ENCODE results near the gene HPCA. TPM values are rescaled to one million over a fixed set of nuclear protein-coding genes. Genes with fewer than 3 reads are reported as not detected.

HPCA gene
- total and polyA plus RNA-seq, 2 of the 4 experiments (the other 2 are of a cell fraction), result 0.22 TPM; not detected in 1

GRCh38 chr1:32917521-32917920 lies 31.2 kb downstream of the HPCA start:
- H3K56ac ChIP-seq (ENCODE audit: extremely low read depth, insufficient read depth, low read length), result no peak overlapping the region
- H3K9me1 ChIP-seq (ENCODE audit: insufficient read depth, low read length), result peaks cover 4% of the 10 kb centered on the region
- H2BK5ac ChIP-seq (ENCODE audit: low read depth, low read length, poor library complexity, severe bottlenecking), result no peak overlapping the region
- in situ Hi-C loops (cut with MboI; ENCODE audit: low sequenced_read_pairs) (no loop called here), dilution Hi-C loops (cut with HindIII; ENCODE audit: low sequenced_read_pairs, unreplicated experiment) (no loop called here), intact Hi-C loops (cut with micrococcal nuclease) (no loop called here)
- no peak overlapping the region for H4K91ac ChIP-seq (ENCODE audit: insufficient read depth, low read depth, low read length)
- no peak overlapping the region for H2BK20ac ChIP-seq (ENCODE audit: low read depth, low read length)
- H3K27ac ChIP-seq (ENCODE audit: insufficient read depth, low read length), result no peak overlapping the region
- no peak for TF ChIP-seq RCOR1 (IDR thresholded peaks at IDR 0.05; ENCODE audit: insufficient replicate concordance, low read length)
- TF ChIP-seq MXI1 (IDR thresholded peaks at IDR 0.05; ENCODE audit: borderline replicate concordance, low read depth, low read length), result no peak
- TF ChIP-seq RAD21 (IDR thresholded peaks at IDR 0.05; ENCODE audit: low read length), result no peak
- no peak for TF ChIP-seq ELK1 (IDR thresholded peaks at IDR 0.05; ENCODE audit: borderline replicate concordance, low read depth, low read length)
- no peak for TF ChIP-seq BHLHE40 (IDR thresholded peaks at IDR 0.05; ENCODE audit: low read depth, low read length)
- ChIA-PET CTCF (interaction anchor here (0.9 to 1.2 kb wide), 2 partner anchors 31 to 72 kb away, joined by 3 read pairs; partner anchors contain the start of gene HPCA), POLR2A (ENCODE audit: unreplicated experiment) (no interaction called here)
- H3K4me1 ChIP-seq (ENCODE audit: control insufficient read depth, insufficient read depth, low read length), result 0 out of 2 replicates have a peak, but pooled peaks cover 1% of the 10 kb centered on the region
- no peak for DNase-seq
- H3K79me1 ChIP-seq (ENCODE audit: low read depth in 1 of 2, low read length in 2 of 2), result no peaks in the 10 kb centered on the region
- no peak overlapping the region for H3K14ac ChIP-seq (replicated peaks; ENCODE audit: low read depth, low read length)
- H2BK120ac ChIP-seq (ENCODE audit: low read depth, low read length), result no peak overlapping the region
- BruUV-seq (replicated peaks), result no TSS peak
- H3K4me2 ChIP-seq (ENCODE audit: low read depth, low read length), result no peak overlapping the region
- no peak overlapping the region for H2AFZ ChIP-seq (replicated peaks; ENCODE audit: low read length, poor library complexity)
- H2AK9ac ChIP-seq (replicated peaks; ENCODE audit: low read depth, low read length, poor library complexity), result no peak overlapping the region
- H2AK5ac ChIP-seq (ENCODE audit: low read depth, low read length), result no peak overlapping the region
- H3K4ac ChIP-seq (ENCODE audit: low read depth, low read length), result no peak overlapping the region
- H4K5ac ChIP-seq (ENCODE audit: low read depth, low read length), result no peak overlapping the region
- H3K9ac ChIP-seq (ENCODE audit: low read depth, low read length), result no peak overlapping the region
- no peak overlapping the region for H4K8ac ChIP-seq (ENCODE audit: low read depth in 2 of 2, low read length in 2 of 2)
- H4K20me1 ChIP-seq (ENCODE audit: insufficient read depth, low read length), result no peaks in the 10 kb centered on the region
- 0 out of 2 replicates have a peak, but pooled peaks cover 2% of the 10 kb centered on the region for H3K9me3 ChIP-seq (ENCODE audit: control insufficient read depth, insufficient read depth, low read length)
- no peaks in the 10 kb centered on the region for H3K36me3 ChIP-seq (ENCODE audit: control insufficient read depth, insufficient read depth, low read length)
- H3K27me3 ChIP-seq (ENCODE audit: control insufficient read depth, insufficient read depth, low read length), result no peaks in the 10 kb centered on the region
- no peak for ATAC-seq (ENCODE audit: low read depth)
- H3K18ac ChIP-seq (ENCODE audit: low read depth, low read length), result no peak overlapping the region
- WGBS, 2 experiments (ENCODE audit: extremely low coverage in 2 of 2, insufficient read length in 1 of 2), result no CpG with 5 or more reads among the region's 7 CpGs
- no peak overlapping the region for H3K23ac ChIP-seq (ENCODE audit: low read depth, low read length)
- H3K4me3 ChIP-seq (ENCODE audit: insufficient read depth, low read depth, low read length), result no peak overlapping the region
- no peak overlapping the region for H2BK15ac ChIP-seq (ENCODE audit: low read depth, low read length)

Data from IMR-90 (cell line).